ENCODE results near the gene TRAP1.

TRAP1 gene

DNA sequence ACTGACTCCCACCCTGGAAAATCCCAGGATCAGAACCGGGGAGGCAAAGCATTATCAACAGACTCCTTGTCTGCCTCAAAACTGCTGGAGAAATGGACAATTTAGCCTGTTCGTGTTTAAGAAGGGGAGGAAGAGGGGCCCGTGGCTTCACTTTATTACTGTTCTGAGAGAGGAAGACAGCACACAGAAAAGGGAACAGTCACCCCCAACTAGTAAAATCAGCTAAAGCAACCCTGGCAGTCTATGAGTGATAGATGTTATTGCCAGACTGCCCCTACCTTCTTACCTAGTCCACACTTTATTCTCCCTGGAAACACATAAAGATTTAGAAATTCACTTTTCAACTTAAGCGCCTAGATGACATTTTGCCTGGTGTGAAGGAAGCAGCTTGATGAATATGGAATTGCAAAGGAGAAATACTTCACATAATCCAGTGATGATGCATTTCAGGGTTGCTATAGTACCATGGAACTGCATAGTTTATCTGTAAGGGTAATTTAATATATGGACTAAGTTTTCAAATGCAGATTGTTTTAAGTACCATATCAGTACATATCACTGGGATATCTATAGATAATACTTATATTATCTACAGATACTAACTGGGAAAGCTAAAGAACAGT is 36.9 kb upstream of the TRAP1 start:
- Histone ChIP-seq H3K9me3 (ENCODE audit: control insufficient read depth, low read length) (no peaks in the 10 kb centered on the region), H3K27ac (ENCODE audit: insufficient read depth, low read depth, low read length, poor library complexity, severe bottlenecking) (no peak overlapping the region), H3K36me3 (ENCODE audit: control insufficient read depth, insufficient read depth, low read length) (peaks cover 28% of the 10 kb centered on the region), H3K4me1 (ENCODE audit: control insufficient read depth, insufficient read depth, low read length) (no peaks in the 10 kb centered on the region), H3K4me3 (ENCODE audit: insufficient read depth, low read depth, low read length) (no peak overlapping the region), H3K27me3 (ENCODE audit: control insufficient read depth, insufficient read depth, low read length, poor library complexity, severe bottlenecking) (no peaks in the 10 kb centered on the region)
- 97% methylated on average over 4 of the region's 4 CpGs for WGBS, 2 experiments

DNA sequence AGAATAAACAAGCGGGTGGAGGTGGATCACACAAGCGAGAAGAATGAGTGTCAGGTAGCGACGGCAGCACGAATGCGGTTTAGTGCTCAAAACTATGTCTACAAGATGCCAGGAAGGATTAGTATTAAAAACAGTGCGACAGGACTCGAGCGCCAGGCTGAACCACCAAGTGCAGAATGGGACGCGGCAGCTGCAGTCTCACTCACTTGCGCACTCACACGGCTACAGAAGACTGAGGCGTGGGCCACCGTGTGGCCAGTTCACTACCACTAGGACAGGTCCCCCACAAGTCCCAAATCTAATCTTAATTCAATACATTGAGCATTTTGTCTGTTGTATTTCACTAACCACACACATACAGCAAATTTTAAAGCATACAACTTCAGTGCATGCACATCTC is 35.7 kb upstream of the TRAP1 start:
- Histone ChIP-seq H3K27me3 (ENCODE audit: control insufficient read depth, insufficient read depth, low read length, poor library complexity, severe bottlenecking) (no peaks in the 10 kb centered on the region), H3K4me3 (ENCODE audit: insufficient read depth, low read depth, low read length) (no peak overlapping the region), H3K4me1 (ENCODE audit: control insufficient read depth, insufficient read depth, low read length) (no peaks in the 10 kb centered on the region), H3K36me3 (ENCODE audit: control insufficient read depth, insufficient read depth, low read length) (peaks cover 31% of the 10 kb centered on the region), H3K27ac (ENCODE audit: insufficient read depth, low read depth, low read length, poor library complexity, severe bottlenecking) (no peak overlapping the region), H3K9me3 (ENCODE audit: control insufficient read depth, low read length) (no peaks in the 10 kb centered on the region)
- WGBS, 2 experiments, result 92 to 97% methylated on average over 15 of the region's 15 CpGs

- H3K4me1 ChIP-seq (ENCODE audit: control insufficient read depth, insufficient read depth, low read length), result no peaks in the 10 kb centered on the region
- 94 to 98% methylated on average over 8 of the region's 8 CpGs for WGBS, 2 experiments
- peak overlapping the region; percentile 44 for H3K27ac ChIP-seq (ENCODE audit: insufficient read depth, low read depth, low read length, poor library complexity, severe bottlenecking)
- no peak overlapping the region for H3K4me3 ChIP-seq (ENCODE audit: insufficient read depth, low read depth, low read length)
- H3K9me3 ChIP-seq (ENCODE audit: control insufficient read depth, low read length), result no peaks in the 10 kb centered on the region
- no peaks in the 10 kb centered on the region for H3K27me3 ChIP-seq (ENCODE audit: control insufficient read depth, insufficient read depth, low read length, poor library complexity, severe bottlenecking)
- peaks cover 25% of the 10 kb centered on the region for H3K36me3 ChIP-seq (ENCODE audit: control insufficient read depth, insufficient read depth, low read length)
These were observed 34.6 kb upstream of the TRAP1 start for GRCh38 chr16:3751878-3752277.

GRCh38 chr16:3748307-3748706 is 31.0 kb upstream of the TRAP1 start:
- 96 to 97% methylated on average over 5 of the region's 5 CpGs for WGBS, 2 experiments
- H3K27me3 ChIP-seq (ENCODE audit: control insufficient read depth, insufficient read depth, low read length, poor library complexity, severe bottlenecking), result no peaks in the 10 kb centered on the region
- H3K36me3 ChIP-seq (ENCODE audit: control insufficient read depth, insufficient read depth, low read length), result peaks cover 40% of the 10 kb centered on the region
- no peaks in the 10 kb centered on the region for H3K4me1 ChIP-seq (ENCODE audit: control insufficient read depth, insufficient read depth, low read length)
- no peak overlapping the region for H3K27ac ChIP-seq (ENCODE audit: insufficient read depth, low read depth, low read length, poor library complexity, severe bottlenecking)
- H3K4me3 ChIP-seq (ENCODE audit: insufficient read depth, low read depth, low read length), result no peak overlapping the region
- no peaks in the 10 kb centered on the region for H3K9me3 ChIP-seq (ENCODE audit: control insufficient read depth, low read length)

DNA sequence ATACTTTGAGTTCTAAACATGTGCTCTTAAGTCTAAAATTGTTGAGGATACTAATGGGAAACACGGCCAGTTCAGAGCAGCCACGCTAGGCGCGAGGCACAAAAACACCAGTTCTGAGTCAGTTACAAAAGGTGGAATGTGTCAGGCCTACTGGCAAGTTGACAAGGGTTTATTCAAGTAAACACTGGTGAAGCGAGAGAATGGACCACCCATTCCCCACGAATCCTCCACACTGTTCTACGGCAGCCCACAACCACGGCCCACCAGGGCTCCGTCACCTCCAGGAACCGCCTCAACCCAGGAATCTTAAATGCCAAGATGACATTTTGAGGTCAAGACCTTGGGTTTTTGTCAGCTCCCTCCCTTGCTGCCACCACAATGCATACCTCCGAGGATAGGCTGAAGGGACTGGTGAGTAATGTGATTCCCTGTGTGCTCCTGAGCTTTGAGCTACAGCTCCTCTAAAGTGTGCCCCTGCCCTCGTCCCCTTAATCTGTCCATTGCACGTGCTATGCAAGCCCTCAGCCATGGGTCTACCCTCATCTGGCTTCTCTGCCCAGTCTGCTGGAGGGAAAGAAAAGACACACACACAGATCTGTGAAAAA is 28.5 kb upstream of the TRAP1 start:
- Histone ChIP-seq H3K27me3 (ENCODE audit: control insufficient read depth, insufficient read depth, low read length, poor library complexity, severe bottlenecking) (no peaks in the 10 kb centered on the region), H3K27ac (ENCODE audit: insufficient read depth, low read depth, low read length, poor library complexity, severe bottlenecking) (no peak overlapping the region), H3K4me1 (ENCODE audit: control insufficient read depth, insufficient read depth, low read length) (no peaks in the 10 kb centered on the region), H3K9me3 (ENCODE audit: control insufficient read depth, low read length) (no peaks in the 10 kb centered on the region), H3K4me3 (ENCODE audit: insufficient read depth, low read depth, low read length) (no peak overlapping the region), H3K36me3 (ENCODE audit: control insufficient read depth, insufficient read depth, low read length) (peaks cover 58% of the 10 kb centered on the region)
- WGBS, 2 experiments, result 76 to 85% methylated on average over 13 of the region's 13 CpGs

- 96 to 97% methylated on average over 7 of the region's 7 CpGs for WGBS, 2 experiments
- H3K27ac ChIP-seq (ENCODE audit: insufficient read depth, low read depth, low read length, poor library complexity, severe bottlenecking), result no peak overlapping the region
- no peaks in the 10 kb centered on the region for H3K27me3 ChIP-seq (ENCODE audit: control insufficient read depth, insufficient read depth, low read length, poor library complexity, severe bottlenecking)
- H3K4me3 ChIP-seq (ENCODE audit: insufficient read depth, low read depth, low read length), result no peak overlapping the region
- H3K4me1 ChIP-seq (ENCODE audit: control insufficient read depth, insufficient read depth, low read length), result no peaks in the 10 kb centered on the region
- H3K36me3 ChIP-seq (ENCODE audit: control insufficient read depth, insufficient read depth, low read length), result peaks cover 72% of the 10 kb centered on the region
- H3K9me3 ChIP-seq (ENCODE audit: control insufficient read depth, low read length), result no peaks in the 10 kb centered on the region
These were observed 26.7 kb upstream of the TRAP1 start for GRCh38 chr16:3744018-3744417.

GRCh38 chr16:3740934-3741333 is 23.6 kb upstream of the TRAP1 start:
- H3K4me3 ChIP-seq (ENCODE audit: insufficient read depth, low read depth, low read length), result no peak overlapping the region
- H3K9me3 ChIP-seq (ENCODE audit: control insufficient read depth, low read length), result no peaks in the 10 kb centered on the region
- no peaks in the 10 kb centered on the region for H3K4me1 ChIP-seq (ENCODE audit: control insufficient read depth, insufficient read depth, low read length)
- WGBS, 2 experiments, result 95 to 96% methylated on average over 16 of the region's 16 CpGs
- no peak overlapping the region for H3K27ac ChIP-seq (ENCODE audit: insufficient read depth, low read depth, low read length, poor library complexity, severe bottlenecking)
- no peaks in the 10 kb centered on the region for H3K27me3 ChIP-seq (ENCODE audit: control insufficient read depth, insufficient read depth, low read length, poor library complexity, severe bottlenecking)
- H3K36me3 ChIP-seq (ENCODE audit: control insufficient read depth, insufficient read depth, low read length), result peaks cover 73% of the 10 kb centered on the region

GRCh38 chr16:3740186-3740585 is 22.9 kb upstream of the TRAP1 start:
- 96 to 97% methylated on average over 14 of the region's 14 CpGs for WGBS, 2 experiments
- Histone ChIP-seq H3K4me1 (ENCODE audit: control insufficient read depth, insufficient read depth, low read length) (no peaks in the 10 kb centered on the region), H3K27ac (ENCODE audit: insufficient read depth, low read depth, low read length, poor library complexity, severe bottlenecking) (no peak overlapping the region), H3K4me3 (ENCODE audit: insufficient read depth, low read depth, low read length) (no peak overlapping the region), H3K9me3 (ENCODE audit: control insufficient read depth, low read length) (no peaks in the 10 kb centered on the region), H3K27me3 (ENCODE audit: control insufficient read depth, insufficient read depth, low read length, poor library complexity, severe bottlenecking) (no peaks in the 10 kb centered on the region), H3K36me3 (ENCODE audit: control insufficient read depth, insufficient read depth, low read length) (peaks cover 78% of the 10 kb centered on the region)

GRCh38 chr16:3739636-3740035 is 22.3 kb upstream of the TRAP1 start:
- no peak overlapping the region for H3K4me3 ChIP-seq (ENCODE audit: insufficient read depth, low read depth, low read length)
- no peak overlapping the region for H3K27ac ChIP-seq (ENCODE audit: insufficient read depth, low read depth, low read length, poor library complexity, severe bottlenecking)
- 96 to 97% methylated on average over 9 of the region's 9 CpGs for WGBS, 2 experiments
- no peaks in the 10 kb centered on the region for H3K4me1 ChIP-seq (ENCODE audit: control insufficient read depth, insufficient read depth, low read length)
- H3K27me3 ChIP-seq (ENCODE audit: control insufficient read depth, insufficient read depth, low read length, poor library complexity, severe bottlenecking), result no peaks in the 10 kb centered on the region
- peaks cover 78% of the 10 kb centered on the region for H3K36me3 ChIP-seq (ENCODE audit: control insufficient read depth, insufficient read depth, low read length)
- H3K9me3 ChIP-seq (ENCODE audit: control insufficient read depth, low read length), result no peaks in the 10 kb centered on the region

DNA sequence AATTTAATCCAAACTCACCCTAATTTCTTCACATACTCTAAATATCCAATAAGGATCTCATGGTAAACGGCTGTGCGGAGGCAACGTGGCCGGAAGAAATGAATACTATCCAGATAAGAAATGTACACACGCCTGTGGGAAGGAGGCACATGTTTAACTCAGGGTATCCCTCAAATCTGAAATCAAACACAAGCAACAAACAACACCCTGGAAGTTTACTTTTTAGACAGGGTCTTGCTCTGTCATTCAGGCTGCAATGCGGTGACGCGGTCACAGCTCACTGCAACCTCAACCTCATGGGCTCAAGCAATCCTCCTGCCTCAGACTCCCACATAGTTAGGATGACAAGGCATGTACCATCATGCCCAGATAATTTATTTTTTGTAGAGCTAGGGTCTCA is 21.2 kb upstream of the TRAP1 start:
- no peaks in the 10 kb centered on the region for H3K4me1 ChIP-seq (ENCODE audit: control insufficient read depth, insufficient read depth, low read length)
- no peaks in the 10 kb centered on the region for H3K27me3 ChIP-seq (ENCODE audit: control insufficient read depth, insufficient read depth, low read length, poor library complexity, severe bottlenecking)
- 89 to 96% methylated on average over 8 of the region's 8 CpGs for WGBS, 2 experiments
- H3K36me3 ChIP-seq (ENCODE audit: control insufficient read depth, insufficient read depth, low read length), result peaks cover 76% of the 10 kb centered on the region
- no peaks in the 10 kb centered on the region for H3K9me3 ChIP-seq (ENCODE audit: control insufficient read depth, low read length)
- H3K27ac ChIP-seq (ENCODE audit: insufficient read depth, low read depth, low read length, poor library complexity, severe bottlenecking), result no peak overlapping the region
- H3K4me3 ChIP-seq (ENCODE audit: insufficient read depth, low read depth, low read length), result no peak overlapping the region

All from ectodermal cell (in vitro differentiated cells).